Panc1 (cell line): Measurements from ENCODE around the gene PPP1R16B.

Experiments used
- POLR2AphosphoS5 ChIP-seq: IDR thresholded peaks from 2 replicates; pipeline ENCODE4 v1.6.1; 2012; ENCODE audit warnings: mild to moderate bottlenecking, low read depth, low read length, moderate library complexity
- REST ChIP-seq, 2 experiments: IDR thresholded peaks; 2 replicates each; pipeline ENCODE4 v1.6.1; 2011 to 2012; ENCODE audit warnings: low read depth in 2 of 2, control low read depth in 1 of 2, low read length in 1 of 2, mild to moderate bottlenecking in 1 of 2, moderate library complexity in 1 of 2; ENCODE audit not compliant: insufficient read depth in 1 of 2
- SIN3A ChIP-seq: IDR thresholded peaks from 2 replicates; pipeline ENCODE4 v1.6.1; 2012; ENCODE audit warnings: low read depth, mild to moderate bottlenecking, low read length, moderate library complexity, borderline replicate concordance; ENCODE audit not compliant: insufficient read depth
- TCF7L2 ChIP-seq: IDR thresholded peaks from 2 replicates; pipeline ENCODE4 v1.6.1; 2011; ENCODE audit warnings: mild to moderate bottlenecking, low read depth, low read length, inconsistent platforms
- TF ChIP-seq, protein P1 (sequence below): fragments of 450-650 bp; IDR thresholded peaks from 2 replicates; pipeline ENCODE4 v1.5.1; 2017; ENCODE audit warnings: mild to moderate bottlenecking

GRCh38 chr20:38844963-38845362 is 39.5 kb downstream of the PPP1R16B start:
- TF ChIP-seq POLR2AphosphoS5, result no peak
- TF ChIP-seq TCF7L2, result no peak
- TF ChIP-seq, protein P1, sequence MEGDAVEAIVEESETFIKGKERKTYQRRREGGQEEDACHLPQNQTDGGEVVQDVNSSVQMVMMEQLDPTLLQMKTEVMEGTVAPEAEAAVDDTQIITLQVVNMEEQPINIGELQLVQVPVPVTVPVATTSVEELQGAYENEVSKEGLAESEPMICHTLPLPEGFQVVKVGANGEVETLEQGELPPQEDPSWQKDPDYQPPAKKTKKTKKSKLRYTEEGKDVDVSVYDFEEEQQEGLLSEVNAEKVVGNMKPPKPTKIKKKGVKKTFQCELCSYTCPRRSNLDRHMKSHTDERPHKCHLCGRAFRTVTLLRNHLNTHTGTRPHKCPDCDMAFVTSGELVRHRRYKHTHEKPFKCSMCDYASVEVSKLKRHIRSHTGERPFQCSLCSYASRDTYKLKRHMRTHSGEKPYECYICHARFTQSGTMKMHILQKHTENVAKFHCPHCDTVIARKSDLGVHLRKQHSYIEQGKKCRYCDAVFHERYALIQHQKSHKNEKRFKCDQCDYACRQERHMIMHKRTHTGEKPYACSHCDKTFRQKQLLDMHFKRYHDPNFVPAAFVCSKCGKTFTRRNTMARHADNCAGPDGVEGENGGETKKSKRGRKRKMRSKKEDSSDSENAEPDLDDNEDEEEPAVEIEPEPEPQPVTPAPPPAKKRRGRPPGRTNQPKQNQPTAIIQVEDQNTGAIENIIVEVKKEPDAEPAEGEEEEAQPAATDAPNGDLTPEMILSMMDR, result no peak
- TF ChIP-seq REST (IDR thresholded peaks at IDR 0.05; ENCODE audit: insufficient read depth in 1 of 2, low read depth in 2 of 2, low read length in 1 of 2), result no peak
- no peak for TF ChIP-seq SIN3A
